Measurements from ENCODE around the gene SLC9A7.

The SLC9A7 gene

DNA sequence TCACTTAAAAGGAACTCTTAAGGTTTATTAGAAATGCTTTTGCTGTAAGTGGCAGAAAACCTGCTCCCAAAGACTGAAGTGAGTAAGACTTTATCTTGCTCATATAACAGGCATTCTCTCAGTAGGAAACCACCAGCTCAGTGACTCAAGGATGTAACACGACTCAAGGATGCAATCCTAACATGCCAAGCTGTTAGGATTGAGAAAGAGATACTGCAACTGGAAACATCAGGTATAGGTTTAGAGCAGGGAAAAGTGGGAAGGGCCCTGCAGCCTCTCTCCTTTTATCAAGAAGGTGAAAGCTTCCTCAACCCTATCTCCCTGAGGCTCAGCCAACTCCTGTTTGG is 11.9 kb upstream of the SLC9A7 start:
- peaks cover 21% of the 10 kb centered on the region for H3K9me3 Mint-ChIP-seq
- no peaks in the 10 kb centered on the region for H3K4me1 Mint-ChIP-seq
- H3K27ac Mint-ChIP-seq, result no peak overlapping the region
- no peak overlapping the region for H3K4me3 Mint-ChIP-seq
- TF ChIP-seq CTCF (IDR thresholded peaks at IDR 0.05; ENCODE audit: unreplicated experiment in 3 of 3), result no peak
- no peaks in the 10 kb centered on the region for H3K36me3 Mint-ChIP-seq (ENCODE audit: low read depth)
- no peaks in the 10 kb centered on the region for H3K27me3 Mint-ChIP-seq (ENCODE audit: low read depth)

- no peak overlapping the region for H3K27ac Mint-ChIP-seq
- no peaks in the 10 kb centered on the region for H3K36me3 Mint-ChIP-seq (ENCODE audit: low read depth)
- H3K4me3 Mint-ChIP-seq, result no peak overlapping the region
- no peaks in the 10 kb centered on the region for H3K27me3 Mint-ChIP-seq (ENCODE audit: low read depth)
- H3K4me1 Mint-ChIP-seq, result no peaks in the 10 kb centered on the region
- peaks cover 22% of the 10 kb centered on the region for H3K9me3 Mint-ChIP-seq
- no peak for TF ChIP-seq CTCF (IDR thresholded peaks at IDR 0.05; ENCODE audit: unreplicated experiment in 3 of 3)
Measured at GRCh38 chrX:46770000-46770816, 11.3 kb upstream of the SLC9A7 start.

GRCh38 chrX:46762963-46763362 is 4.0 kb upstream of the SLC9A7 start:
- TF ChIP-seq CTCF (IDR thresholded peaks at IDR 0.05; ENCODE audit: unreplicated experiment in 3 of 3), result no peak
- H3K4me1 Mint-ChIP-seq, result no peaks in the 10 kb centered on the region
- no peak overlapping the region for H3K27ac Mint-ChIP-seq
- peaks cover 16% of the 10 kb centered on the region for H3K27me3 Mint-ChIP-seq (ENCODE audit: low read depth)
- H3K4me3 Mint-ChIP-seq, result no peak overlapping the region
- H3K36me3 Mint-ChIP-seq (ENCODE audit: low read depth), result no peaks in the 10 kb centered on the region
- H3K9me3 Mint-ChIP-seq, result peaks cover 21% of the 10 kb centered on the region

GRCh38 chrX:46759645-46759974 is 692 bp upstream of the SLC9A7 start:
- peak overlapping the region; percentile 72 to 85 (median 83) for H3K4me3 Mint-ChIP-seq
- no peak for TF ChIP-seq CTCF (IDR thresholded peaks at IDR 0.05; ENCODE audit: unreplicated experiment in 3 of 3)
- no peaks in the 10 kb centered on the region for H3K36me3 Mint-ChIP-seq (ENCODE audit: low read depth)
- H3K4me1 Mint-ChIP-seq, result no peaks in the 10 kb centered on the region
- H3K27me3 Mint-ChIP-seq (ENCODE audit: low read depth), result peaks cover 24% of the 10 kb centered on the region
- no peak overlapping the region for H3K27ac Mint-ChIP-seq
- peaks cover 21% of the 10 kb centered on the region for H3K9me3 Mint-ChIP-seq

GRCh38 chrX:46758163-46758955 is 559 bp downstream of the SLC9A7 start:
- peaks cover 20% of the 10 kb centered on the region for H3K27me3 Mint-ChIP-seq (ENCODE audit: low read depth)
- no peak for TF ChIP-seq CTCF (IDR thresholded peaks at IDR 0.05; ENCODE audit: unreplicated experiment in 3 of 3)
- peak overlapping the region; percentile 86 to 91 (median 86) for H3K4me3 Mint-ChIP-seq
- no peaks in the 10 kb centered on the region for H3K36me3 Mint-ChIP-seq (ENCODE audit: low read depth)
- no peaks in the 10 kb centered on the region for H3K4me1 Mint-ChIP-seq
- H3K27ac Mint-ChIP-seq, result peak overlapping the region in 1 of 3 experiments; percentile 18
- peaks cover 16% of the 10 kb centered on the region for H3K9me3 Mint-ChIP-seq

Measured in nephron (organoid).